Measurements from ENCODE around the gene PRDM16. TPM values are rescaled to one million over a fixed set of nuclear protein-coding genes. Genes with fewer than 3 reads are reported as not detected.

PRDM16 gene
- polyA plus RNA-seq, 2 of the 4 experiments (the other 2 are of a cell fraction) = 0.03 to 0.35 TPM

DNA sequence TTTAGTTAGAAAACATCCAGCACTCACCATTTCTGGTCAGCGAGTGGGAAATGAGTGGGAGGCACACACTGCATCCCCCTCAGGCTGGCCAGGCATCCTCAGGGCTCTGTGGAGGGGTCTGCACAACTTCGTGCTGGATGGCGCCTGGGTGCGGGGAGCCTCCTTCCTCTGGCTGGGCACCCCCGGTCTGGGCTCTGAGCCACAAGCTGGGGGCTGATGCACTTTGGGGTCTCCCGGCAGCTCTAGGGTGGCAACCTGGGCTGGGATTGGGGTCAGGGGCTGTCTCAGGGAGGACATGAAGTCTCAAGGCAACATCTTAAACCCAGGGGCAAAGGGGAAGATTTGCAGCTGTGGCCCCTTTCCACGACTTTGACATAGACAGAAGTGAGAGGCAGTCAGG, 23.5 kb downstream of the PRDM16 start (continued):
- no peak for TF ChIP-seq CHD4 (IDR thresholded peaks at IDR 0.05; ENCODE audit: borderline replicate concordance)
- TF ChIP-seq, protein P1, sequence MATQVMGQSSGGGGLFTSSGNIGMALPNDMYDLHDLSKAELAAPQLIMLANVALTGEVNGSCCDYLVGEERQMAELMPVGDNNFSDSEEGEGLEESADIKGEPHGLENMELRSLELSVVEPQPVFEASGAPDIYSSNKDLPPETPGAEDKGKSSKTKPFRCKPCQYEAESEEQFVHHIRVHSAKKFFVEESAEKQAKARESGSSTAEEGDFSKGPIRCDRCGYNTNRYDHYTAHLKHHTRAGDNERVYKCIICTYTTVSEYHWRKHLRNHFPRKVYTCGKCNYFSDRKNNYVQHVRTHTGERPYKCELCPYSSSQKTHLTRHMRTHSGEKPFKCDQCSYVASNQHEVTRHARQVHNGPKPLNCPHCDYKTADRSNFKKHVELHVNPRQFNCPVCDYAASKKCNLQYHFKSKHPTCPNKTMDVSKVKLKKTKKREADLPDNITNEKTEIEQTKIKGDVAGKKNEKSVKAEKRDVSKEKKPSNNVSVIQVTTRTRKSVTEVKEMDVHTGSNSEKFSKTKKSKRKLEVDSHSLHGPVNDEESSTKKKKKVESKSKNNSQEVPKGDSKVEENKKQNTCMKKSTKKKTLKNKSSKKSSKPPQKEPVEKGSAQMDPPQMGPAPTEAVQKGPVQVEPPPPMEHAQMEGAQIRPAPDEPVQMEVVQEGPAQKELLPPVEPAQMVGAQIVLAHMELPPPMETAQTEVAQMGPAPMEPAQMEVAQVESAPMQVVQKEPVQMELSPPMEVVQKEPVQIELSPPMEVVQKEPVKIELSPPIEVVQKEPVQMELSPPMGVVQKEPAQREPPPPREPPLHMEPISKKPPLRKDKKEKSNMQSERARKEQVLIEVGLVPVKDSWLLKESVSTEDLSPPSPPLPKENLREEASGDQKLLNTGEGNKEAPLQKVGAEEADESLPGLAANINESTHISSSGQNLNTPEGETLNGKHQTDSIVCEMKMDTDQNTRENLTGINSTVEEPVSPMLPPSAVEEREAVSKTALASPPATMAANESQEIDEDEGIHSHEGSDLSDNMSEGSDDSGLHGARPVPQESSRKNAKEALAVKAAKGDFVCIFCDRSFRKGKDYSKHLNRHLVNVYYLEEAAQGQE (IDR thresholded peaks at IDR 0.05) = no peak
- no peak for TF ChIP-seq CHD2 (IDR thresholded peaks at IDR 0.05; ENCODE audit: low read length, partially characterized antibody)
- no peak for TF ChIP-seq ZSCAN20 (CRISPR knock-in tag; IDR thresholded peaks at IDR 0.05)
- TF ChIP-seq NR3C1 (IDR thresholded peaks at IDR 0.05) = no peak
- no peak for TF ChIP-seq CBX8 (IDR thresholded peaks at IDR 0.05)

DNA sequence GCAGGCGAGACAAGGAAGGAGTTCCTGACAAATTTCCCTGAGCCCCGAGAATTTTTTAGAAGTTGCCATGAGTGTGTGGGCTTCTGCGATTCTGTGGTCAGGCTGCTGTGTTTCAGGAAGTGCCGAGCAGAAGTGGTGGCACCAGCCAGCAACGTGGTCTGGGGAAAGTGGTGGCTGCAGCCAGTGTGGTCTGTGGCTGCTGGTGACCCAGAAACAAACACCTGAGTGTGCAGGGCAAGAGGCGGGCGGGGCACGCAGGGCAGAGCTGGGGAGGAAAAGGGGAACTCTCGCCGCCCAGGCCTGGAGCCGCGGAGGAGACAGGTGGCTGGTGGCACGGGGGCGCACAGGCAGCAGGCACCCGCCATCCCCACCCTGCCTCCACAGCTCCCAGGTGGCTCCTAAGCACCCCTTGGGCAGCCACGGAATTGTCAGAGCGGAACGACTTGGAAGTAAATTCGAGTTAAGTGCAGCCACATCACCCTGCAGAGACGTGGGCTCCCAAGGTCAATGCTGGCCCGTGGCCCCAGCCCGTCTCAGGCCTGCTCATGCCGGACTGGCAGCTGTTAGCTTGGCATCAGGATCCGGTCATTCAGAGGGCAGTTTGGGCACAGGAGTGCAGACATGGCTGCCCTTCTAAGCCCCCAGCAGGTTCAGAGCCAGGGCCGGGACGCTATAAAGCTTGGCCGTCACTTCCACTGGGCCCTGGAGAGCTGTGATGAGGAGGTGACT, 25.1 kb downstream of the PRDM16 start:
- ChIA-PET CTCF (no interaction called here), POLR2A (no interaction called here)
- no peak overlapping the region for H3K27ac ChIP-seq
- TF ChIP-seq, protein P2, sequence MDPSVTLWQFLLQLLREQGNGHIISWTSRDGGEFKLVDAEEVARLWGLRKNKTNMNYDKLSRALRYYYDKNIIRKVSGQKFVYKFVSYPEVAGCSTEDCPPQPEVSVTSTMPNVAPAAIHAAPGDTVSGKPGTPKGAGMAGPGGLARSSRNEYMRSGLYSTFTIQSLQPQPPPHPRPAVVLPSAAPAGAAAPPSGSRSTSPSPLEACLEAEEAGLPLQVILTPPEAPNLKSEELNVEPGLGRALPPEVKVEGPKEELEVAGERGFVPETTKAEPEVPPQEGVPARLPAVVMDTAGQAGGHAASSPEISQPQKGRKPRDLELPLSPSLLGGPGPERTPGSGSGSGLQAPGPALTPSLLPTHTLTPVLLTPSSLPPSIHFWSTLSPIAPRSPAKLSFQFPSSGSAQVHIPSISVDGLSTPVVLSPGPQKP (IDR thresholded peaks at IDR 0.05; ENCODE audit: low read depth, low read length) = no peak
- TF ChIP-seq CBX2 (IDR thresholded peaks at IDR 0.05; ENCODE audit: borderline replicate concordance, low read depth) (no peak), HDAC2 (IDR thresholded peaks at IDR 0.05) (no peak), NPAS2 (CRISPR knock-in tag; IDR thresholded peaks at IDR 0.05; ENCODE audit: borderline replicate concordance) (no peak), HOXB5 (CRISPR knock-in tag; IDR thresholded peaks at IDR 0.05) (no peak)
- TF ChIP-seq, protein P3, sequence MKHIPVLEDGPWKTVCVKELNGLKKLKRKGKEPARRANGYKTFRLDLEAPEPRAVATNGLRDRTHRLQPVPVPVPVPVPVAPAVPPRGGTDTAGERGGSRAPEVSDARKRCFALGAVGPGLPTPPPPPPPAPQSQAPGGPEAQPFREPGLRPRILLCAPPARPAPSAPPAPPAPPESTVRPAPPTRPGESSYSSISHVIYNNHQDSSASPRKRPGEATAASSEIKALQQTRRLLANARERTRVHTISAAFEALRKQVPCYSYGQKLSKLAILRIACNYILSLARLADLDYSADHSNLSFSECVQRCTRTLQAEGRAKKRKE (CRISPR knock-in tag; IDR thresholded peaks at IDR 0.05; ENCODE audit: low read depth) = no peak
- ATAC-seq = no peak
- H3K4me2 ChIP-seq = no peak overlapping the region
- no peaks in the 10 kb centered on the region for H3K9me3 ChIP-seq
- no peak for DNase-seq (ENCODE audit: low read depth in 1 of 2, low spot score in 1 of 2)
- 53% methylated on average over 7 of the region's 27 CpGs for WGBS (ENCODE audit: missing lambda C conversion rate)
- H3K4me1 ChIP-seq = no peaks in the 10 kb centered on the region
- H3K4me3 ChIP-seq = no peak overlapping the region
- no peak for FAIRE-seq

DNA sequence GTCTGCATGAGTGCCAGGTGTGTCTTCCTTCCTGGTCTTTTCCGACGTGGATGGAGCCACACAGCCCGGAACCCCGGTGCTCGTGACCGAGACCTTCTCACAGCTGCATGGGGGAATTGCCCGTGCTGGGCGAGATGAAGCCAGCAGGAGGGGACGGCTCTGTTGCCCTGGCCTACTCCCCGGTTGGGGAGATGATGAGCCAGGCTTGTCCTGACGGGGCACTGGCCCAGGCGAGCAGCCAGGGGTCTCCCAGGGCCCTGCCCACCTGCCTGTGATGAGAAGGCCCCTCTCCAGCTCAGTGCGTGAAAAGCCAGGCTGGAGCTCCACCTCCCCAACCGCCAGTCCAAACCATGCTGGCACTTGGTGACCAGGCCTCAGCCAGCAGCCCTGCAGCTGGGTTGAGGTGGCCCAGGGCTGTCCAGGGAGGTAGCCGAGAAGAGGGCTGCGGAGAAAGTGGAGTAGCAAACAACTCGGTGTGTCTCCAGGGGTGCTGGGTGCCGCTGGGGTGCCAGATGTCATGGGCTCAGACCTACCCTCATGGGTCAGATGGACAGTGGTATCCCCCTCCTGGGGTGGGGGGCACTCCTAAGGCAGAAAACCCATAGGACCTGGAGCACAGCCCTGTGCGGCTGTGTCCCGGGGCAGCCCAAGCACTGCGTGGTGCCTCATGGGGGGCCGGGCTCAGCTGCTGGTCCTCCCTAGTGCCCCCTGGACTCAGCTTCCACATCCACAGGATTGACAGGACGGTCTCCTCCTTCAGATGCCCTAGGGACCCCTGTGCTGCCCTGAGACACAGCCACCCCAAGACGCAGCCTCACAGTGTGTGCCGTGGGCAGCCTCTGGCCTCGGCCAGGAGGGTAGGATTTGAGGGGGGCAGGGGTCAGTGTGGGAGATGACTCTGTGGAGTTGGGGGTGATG, 26.1 kb downstream of the PRDM16 start:
- ATAC-seq (no peak), DNase-seq (ENCODE audit: low read depth in 1 of 2, low spot score in 1 of 2) (no peak), FAIRE-seq (no peak)
- ChIA-PET POLR2A (no interaction called here), CTCF (no interaction called here)
- Histone ChIP-seq H3K4me1 (no peaks in the 10 kb centered on the region), H3K9me3 (no peaks in the 10 kb centered on the region), H3K4me2 (no peak overlapping the region), H3K27ac (no peak overlapping the region), H3K4me3 (no peak overlapping the region)
- WGBS (ENCODE audit: missing lambda C conversion rate) = 60% methylated on average over 16 of the region's 26 CpGs
- TF ChIP-seq MAFK (IDR thresholded peaks at IDR 0.05; ENCODE audit: partially characterized antibody) (no peak), HOXA7 (CRISPR knock-in tag; IDR thresholded peaks at IDR 0.05) (no peak), RAD21 (conservative IDR thresholded peaks at IDR 0.05 in 1 of 2, IDR thresholded peaks at IDR 0.05 in 1 of 2) (no peak), KDM5A (IDR thresholded peaks at IDR 0.05) (no peak), HDAC2 (IDR thresholded peaks at IDR 0.05) (no peak), ZFP36 (IDR thresholded peaks at IDR 0.05; ENCODE audit: borderline replicate concordance, partially characterized antibody) (no peak), CEBPB (IDR thresholded peaks at IDR 0.05) (no peak), NR3C1 (IDR thresholded peaks at IDR 0.05) (no peak)

All from A549 (cell line).